Right renal pelvis (tissue), 4 donors: ENCODE measurements around the gene RCVRN. TPM values are rescaled to one million over a fixed set of nuclear protein-coding genes. Genes with fewer than 3 reads are reported as not detected.

Experiments
- DNase-seq, 4 donors: peaks; one replicate each; pipeline ENCODE4 v3.0.0-alpha.2; 2013; ENCODE audit warnings: low read depth in 4 of 4, low spot score in 3 of 4, missing footprints in 1 of 4
- polyA plus RNA-seq, 4 donors: library from polyadenylated mRNA; unstranded; fragments of 120-200 nt; gene quantifications; one replicate each; pipeline ENCODE4 v1.2.1, GENCODE V29; 2013; ENCODE audit not compliant: insufficient read length in 4 of 4

Gene RCVRN
- polyA plus RNA-seq, 4 donors, result 0.17 to 0.32 (median 0.29) TPM; not detected in 1

GRCh38 chr17:9899280-9900043, 5.6 kb downstream of the RCVRN start:
- no peak for DNase-seq

DNA sequence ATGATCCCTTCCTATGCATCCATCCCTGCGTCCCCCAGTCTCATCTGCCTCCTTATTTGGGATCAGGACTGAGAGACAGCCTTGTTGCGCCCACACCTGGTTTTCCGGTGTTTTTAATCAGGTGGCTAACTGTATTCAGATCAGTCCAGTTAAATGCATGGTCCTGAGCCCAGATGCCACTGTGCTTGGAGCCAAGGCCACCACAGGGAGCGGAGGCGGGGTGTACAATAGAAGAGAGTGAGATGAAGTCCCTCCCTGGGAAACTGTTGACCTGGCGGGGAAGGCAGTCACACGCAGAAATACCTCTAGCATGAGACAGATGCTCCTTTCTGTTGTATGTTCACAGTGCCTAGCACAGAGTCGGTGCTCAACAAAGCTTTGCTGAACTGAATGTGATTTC, 6.3 kb downstream of the RCVRN start:
- DNase-seq, result no peak

- DNase-seq, result no peak
Measured at GRCh38 chr17:9897372-9897968, 7.6 kb downstream of the RCVRN start.

- DNase-seq, result no peak
Measured at GRCh38 chr17:9895923-9896322, 9.1 kb downstream of the RCVRN start.

- DNase-seq, result no peak
Measured at GRCh38 chr17:9894231-9894630, 10.8 kb downstream of the RCVRN start.

GRCh38 chr17:9893411-9894012, 11.6 kb downstream of the RCVRN start:
- no peak for DNase-seq

- DNase-seq, result no peak
Measured at GRCh38 chr17:9890124-9890523, 14.9 kb downstream of the RCVRN start.

DNA sequence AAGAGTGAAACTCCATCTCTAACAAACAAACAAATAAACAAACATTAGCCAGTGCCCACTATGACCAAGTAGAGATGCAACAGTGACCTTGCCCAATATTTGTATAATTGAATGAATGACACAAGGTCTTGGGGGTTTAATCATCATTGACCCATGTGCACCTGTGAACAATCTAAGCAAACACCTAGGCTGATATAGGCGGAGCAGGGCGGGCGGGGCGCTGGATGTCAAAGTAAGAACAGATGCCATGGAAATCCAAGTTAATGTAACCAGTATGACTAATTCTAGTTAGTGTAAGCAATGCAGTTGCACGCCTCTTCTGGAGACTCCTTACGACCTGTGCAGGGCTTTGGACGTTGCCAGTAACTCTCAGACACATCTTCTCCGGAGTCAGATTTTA, 17.6 kb downstream of the RCVRN start:
- DNase-seq, result no peak

GRCh38 chr17:9886141-9886930, 18.7 kb downstream of the RCVRN start:
- DNase-seq, result no peak

DNA sequence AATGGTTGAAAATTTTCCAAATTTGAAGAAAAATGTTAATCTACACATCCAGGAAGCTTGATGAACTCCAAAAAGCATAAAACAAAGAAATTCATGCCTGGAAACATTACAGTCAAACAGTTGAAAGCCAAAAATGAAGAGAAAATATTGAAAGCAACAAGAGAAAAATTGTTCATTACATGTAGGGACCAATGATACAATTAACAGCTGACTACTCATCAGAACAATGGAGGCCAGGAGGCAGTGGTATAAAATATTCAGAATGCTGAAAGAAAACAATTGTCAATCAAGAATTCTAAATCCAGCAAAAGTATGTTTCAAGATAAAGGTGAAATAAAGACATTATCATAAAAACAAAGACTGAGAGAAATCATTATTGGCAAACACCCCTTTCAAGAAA, 21.6 kb downstream of the RCVRN start:
- no peak for DNase-seq

DNA sequence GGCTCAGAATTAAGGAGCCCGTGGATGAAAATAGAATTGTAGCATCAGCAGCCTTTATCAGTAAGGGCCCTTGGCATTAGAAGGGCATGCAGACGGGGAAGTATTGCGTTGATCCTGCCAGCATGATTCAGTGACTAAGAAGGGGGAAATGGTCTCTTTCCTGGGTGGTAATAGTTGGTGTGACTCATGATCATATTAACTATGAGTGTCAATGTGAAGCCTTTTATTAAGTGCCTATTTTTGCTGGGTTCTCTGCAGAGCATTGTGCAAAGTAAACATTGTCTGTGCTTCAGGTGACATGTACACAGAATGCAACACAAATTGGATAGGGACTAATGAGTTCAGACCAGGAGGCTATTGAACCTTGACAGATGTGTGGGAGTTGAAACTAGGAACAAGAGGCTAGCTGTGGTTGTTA, 24.5 kb downstream of the RCVRN start:
- DNase-seq, result no peak

GRCh38 chr17:9878786-9879525, 26.1 kb downstream of the RCVRN start:
- no peak for DNase-seq

DNA sequence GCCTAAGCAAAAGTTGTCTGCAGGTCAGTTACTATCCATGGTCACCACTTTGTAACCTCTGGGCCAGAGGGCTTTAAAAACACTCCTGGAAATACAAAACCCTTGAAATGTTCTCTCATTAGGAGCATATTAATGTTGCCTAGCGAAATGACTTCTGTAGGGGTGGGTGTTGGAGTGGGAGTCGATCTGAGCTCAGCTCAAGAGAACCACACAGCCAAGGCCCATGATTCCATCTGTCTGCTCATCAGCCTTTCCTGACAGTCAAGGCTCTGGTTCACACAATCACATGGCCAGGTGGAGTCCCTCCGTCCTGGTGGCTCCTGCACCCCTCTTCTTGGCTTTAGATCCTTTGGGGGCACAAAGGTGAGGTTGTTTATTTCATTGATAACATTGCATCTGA, 26.7 kb downstream of the RCVRN start:
- no peak for DNase-seq

- no peak for DNase-seq
Measured at GRCh38 chr17:9875441-9875840, 29.6 kb downstream of the RCVRN start.

GRCh38 chr17:9874722-9875121, 30.3 kb downstream of the RCVRN start:
- DNase-seq, result no peak

- no peak for DNase-seq
Measured at GRCh38 chr17:9872852-9873251, 32.2 kb downstream of the RCVRN start.

GRCh38 chr17:9868552-9868951, 36.5 kb downstream of the RCVRN start:
- DNase-seq, result no peak

- no peak for DNase-seq
Measured at GRCh38 chr17:9865586-9865985, 39.5 kb downstream of the RCVRN start.

GRCh38 chr17:9862949-9863348, 42.1 kb downstream of the RCVRN start:
- DNase-seq, result no peak

- no peak for DNase-seq
Measured at GRCh38 chr17:9862220-9862619, 42.9 kb downstream of the RCVRN start.

- no peak for DNase-seq
Measured at GRCh38 chr17:9860851-9861250, 44.2 kb downstream of the RCVRN start.
